ENCODE measurements around the gene SYNJ1.

DNA sequence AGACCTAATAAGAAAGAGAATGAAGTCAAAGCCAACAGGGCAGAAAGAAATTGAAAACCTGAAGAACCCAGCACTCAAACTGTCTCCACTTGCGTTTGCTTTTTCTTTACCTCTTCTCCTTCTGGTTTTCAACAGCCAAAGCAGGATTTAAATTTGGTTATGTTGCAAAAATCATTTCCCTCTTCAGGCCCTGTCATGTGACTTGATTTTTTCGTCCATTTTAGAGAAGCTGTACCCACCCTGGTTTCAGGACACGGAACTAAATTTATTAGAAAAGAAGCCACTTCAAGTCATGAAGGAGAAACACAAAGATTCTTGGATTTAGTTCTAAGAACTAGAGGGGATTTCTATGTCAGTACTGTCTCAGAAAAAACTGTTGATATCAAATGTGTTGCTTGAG lies 1.0 kb upstream of the SYNJ1 start:
- no peak for TF ChIP-seq EZH2phosphoT487 (IDR thresholded peaks at IDR 0.05; ENCODE audit: unreplicated experiment)
- TF ChIP-seq, protein P1, sequence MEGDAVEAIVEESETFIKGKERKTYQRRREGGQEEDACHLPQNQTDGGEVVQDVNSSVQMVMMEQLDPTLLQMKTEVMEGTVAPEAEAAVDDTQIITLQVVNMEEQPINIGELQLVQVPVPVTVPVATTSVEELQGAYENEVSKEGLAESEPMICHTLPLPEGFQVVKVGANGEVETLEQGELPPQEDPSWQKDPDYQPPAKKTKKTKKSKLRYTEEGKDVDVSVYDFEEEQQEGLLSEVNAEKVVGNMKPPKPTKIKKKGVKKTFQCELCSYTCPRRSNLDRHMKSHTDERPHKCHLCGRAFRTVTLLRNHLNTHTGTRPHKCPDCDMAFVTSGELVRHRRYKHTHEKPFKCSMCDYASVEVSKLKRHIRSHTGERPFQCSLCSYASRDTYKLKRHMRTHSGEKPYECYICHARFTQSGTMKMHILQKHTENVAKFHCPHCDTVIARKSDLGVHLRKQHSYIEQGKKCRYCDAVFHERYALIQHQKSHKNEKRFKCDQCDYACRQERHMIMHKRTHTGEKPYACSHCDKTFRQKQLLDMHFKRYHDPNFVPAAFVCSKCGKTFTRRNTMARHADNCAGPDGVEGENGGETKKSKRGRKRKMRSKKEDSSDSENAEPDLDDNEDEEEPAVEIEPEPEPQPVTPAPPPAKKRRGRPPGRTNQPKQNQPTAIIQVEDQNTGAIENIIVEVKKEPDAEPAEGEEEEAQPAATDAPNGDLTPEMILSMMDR (conservative IDR thresholded peaks at IDR 0.05; ENCODE audit: low read depth in 2 of 2): no peak
- TF ChIP-seq POLR2AphosphoS5 (IDR thresholded peaks at IDR 0.05; ENCODE audit: low read depth): no peak
- no peak for TF ChIP-seq REST (IDR thresholded peaks at IDR 0.05; ENCODE audit: unreplicated experiment)
- no peak for TF ChIP-seq EZH2 (IDR thresholded peaks at IDR 0.05; ENCODE audit: low read depth, unreplicated experiment)
- TF ChIP-seq JUNB (IDR thresholded peaks at IDR 0.05; ENCODE audit: unreplicated experiment): no peak
- no peak for TF ChIP-seq ZNF114 (CRISPR knock-in tag; IDR thresholded peaks at IDR 0.05)
- TF ChIP-seq NANOG (IDR thresholded peaks at IDR 0.05; ENCODE audit: borderline replicate concordance): no peak
- no peak for TF ChIP-seq CREB1 (CRISPR knock-in tag; IDR thresholded peaks at IDR 0.05; ENCODE audit: low read depth)
- TF ChIP-seq STAT1 (IDR thresholded peaks at IDR 0.05; ENCODE audit: unreplicated experiment): no peak
